Fibroblast of pulmonary artery (primary cell): ENCODE data around the gene RPS16.

Source experiments
- DNase-seq: peaks from one replicate; pipeline ENCODE4 v3.0.0-alpha.2; 2010; ENCODE audit warnings: low read depth
- H3K4me3 ChIP-seq: replicated peaks from 2 replicates; pipeline ENCODE4 v1.5.1; 2011; ENCODE audit warnings: low read depth, mild to moderate bottlenecking, control low read depth, low read length, moderate library complexity
- TF ChIP-seq, protein P1 (sequence below): IDR thresholded peaks from 2 replicates; pipeline ENCODE4 v1.5.1; 2011; ENCODE audit warnings: mild to moderate bottlenecking, control low read depth, low read length, inconsistent platforms; ENCODE audit errors: missing control alignments

Gene RPS16

DNA sequence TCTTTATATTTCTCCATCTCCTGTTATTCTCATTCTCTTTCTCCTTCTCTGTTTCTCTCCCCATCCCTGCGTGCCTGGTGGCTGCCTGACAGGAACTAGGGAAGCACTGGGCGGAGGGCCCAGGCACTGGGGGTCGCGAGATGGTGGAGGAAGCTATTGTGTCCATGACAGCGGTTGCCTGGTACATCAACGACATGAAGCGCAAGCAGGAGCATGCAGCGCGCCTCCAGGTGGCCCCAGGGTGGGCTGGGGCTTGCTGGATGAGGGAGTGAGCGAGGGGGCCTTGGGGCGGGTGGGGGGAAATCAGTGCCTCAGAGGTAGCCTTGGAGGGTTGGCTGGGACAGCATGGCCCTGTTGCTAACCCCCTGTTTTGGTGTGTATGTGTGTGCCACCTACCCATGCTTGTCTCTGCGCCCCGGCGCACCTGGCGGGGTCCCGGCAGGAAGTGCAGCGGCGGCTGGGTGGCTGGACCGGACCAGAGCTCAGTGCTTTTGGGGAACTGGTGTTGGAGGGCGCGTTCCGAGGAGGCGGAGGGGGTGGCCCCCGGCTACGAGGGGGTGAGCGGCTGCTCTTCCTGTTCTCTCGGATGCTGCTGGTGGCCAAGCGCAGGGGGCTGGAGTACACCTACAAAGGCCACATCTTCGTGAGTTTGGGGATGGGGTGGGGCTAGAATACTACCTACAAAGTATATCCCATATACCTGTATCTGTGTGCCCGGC lies 18.1 kb downstream of the RPS16 start:
- TF ChIP-seq, protein P1, sequence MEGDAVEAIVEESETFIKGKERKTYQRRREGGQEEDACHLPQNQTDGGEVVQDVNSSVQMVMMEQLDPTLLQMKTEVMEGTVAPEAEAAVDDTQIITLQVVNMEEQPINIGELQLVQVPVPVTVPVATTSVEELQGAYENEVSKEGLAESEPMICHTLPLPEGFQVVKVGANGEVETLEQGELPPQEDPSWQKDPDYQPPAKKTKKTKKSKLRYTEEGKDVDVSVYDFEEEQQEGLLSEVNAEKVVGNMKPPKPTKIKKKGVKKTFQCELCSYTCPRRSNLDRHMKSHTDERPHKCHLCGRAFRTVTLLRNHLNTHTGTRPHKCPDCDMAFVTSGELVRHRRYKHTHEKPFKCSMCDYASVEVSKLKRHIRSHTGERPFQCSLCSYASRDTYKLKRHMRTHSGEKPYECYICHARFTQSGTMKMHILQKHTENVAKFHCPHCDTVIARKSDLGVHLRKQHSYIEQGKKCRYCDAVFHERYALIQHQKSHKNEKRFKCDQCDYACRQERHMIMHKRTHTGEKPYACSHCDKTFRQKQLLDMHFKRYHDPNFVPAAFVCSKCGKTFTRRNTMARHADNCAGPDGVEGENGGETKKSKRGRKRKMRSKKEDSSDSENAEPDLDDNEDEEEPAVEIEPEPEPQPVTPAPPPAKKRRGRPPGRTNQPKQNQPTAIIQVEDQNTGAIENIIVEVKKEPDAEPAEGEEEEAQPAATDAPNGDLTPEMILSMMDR: no peak
- H3K4me3 ChIP-seq: no peak overlapping the region
- no peak for DNase-seq

DNA sequence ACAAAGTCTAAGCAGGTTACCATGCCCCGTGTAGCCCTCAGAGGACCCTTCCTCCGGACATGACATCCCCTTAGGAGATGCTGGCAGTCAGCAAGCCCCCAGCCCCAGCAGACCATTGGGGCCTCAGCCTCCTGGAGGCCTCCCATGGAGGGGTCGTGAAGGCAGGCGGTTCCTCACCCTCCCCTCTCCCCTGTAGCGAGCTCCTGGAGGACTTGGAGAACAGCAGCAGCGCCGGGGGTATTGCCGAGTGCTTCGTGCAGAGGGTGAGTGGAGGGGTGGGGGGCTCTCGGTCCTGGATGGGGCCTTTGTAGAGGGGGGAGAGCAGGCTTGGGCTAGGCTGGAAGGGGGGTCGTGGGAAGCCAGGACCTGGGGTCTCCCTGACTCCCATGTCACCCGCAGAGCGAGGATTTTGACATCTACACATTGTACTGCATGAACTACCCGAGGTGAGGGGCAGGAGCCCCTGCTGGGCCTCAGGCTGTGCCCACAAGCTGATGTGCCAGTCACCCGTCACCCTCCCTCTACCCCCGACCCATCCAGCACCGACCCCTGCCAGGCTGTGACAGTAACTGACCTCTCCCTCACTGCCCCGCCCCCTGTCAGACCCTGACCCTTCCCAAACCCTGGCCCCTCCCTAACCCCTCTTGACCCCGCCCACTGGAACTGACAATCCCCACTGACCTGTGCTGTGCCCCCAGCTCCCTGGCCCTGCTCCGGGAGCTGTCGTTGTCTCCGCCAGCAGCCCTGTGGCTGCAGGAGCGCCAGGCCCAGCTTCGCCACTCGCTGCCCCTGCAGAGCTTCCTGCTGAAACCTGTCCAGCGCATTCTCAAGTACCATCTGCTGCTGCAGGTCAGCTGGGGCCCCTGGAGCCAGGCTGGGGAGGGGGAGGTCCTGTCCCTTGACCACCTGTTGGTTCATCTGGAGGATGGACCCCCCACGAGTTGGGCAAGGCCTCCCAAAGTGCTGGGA lies 19.3 kb downstream of the RPS16 start:
- TF ChIP-seq, protein P1: no peak
- no peak overlapping the region for H3K4me3 ChIP-seq
- DNase-seq: no peak

DNA sequence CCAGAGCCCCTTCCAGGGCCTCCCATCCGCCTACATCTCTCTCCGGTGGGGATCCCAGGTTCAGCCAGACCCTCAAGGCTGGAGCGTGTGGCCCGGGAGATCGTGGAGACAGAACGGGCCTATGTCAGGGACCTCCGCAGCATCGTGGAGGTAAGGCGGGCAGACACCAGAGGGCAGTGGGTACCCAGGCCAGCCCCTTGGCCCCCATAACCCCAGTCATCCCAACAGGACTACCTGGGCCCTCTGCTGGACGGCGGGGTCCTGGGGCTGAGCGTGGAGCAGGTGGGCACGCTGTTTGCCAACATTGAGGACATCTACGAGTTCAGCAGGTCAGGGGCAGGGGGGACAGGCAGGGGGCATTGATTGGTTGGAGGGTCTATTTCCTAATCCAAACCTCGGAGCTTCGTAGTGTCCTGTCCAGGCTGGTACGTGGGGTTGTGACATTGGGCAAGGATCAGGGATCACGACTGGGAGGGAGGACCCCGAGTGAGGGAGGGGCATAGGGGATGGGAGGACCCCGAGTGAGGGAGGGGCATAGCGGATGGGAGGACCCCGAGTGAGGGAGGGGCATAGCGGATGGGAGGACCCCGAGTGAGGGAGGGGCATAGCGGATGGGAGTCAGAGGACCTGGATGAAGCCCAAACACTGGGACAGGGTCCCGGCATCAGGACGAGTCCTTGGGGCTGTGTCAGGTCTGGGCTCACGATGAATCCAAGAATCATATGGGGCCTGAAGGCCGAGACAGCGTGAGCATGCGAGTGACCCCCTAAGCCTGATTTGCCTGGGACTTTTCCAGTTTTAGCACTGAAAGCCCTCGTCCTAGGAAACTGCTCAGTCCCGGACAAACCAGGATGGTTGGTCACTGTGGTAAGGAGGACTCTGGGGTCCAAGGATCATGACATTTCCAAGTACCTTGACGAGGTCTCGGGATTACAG lies 20.4 kb downstream of the RPS16 start:
- no peak for DNase-seq
- TF ChIP-seq, protein P1: peak; percentile 6
- peak overlapping the region; percentile 97 for H3K4me3 ChIP-seq

DNA sequence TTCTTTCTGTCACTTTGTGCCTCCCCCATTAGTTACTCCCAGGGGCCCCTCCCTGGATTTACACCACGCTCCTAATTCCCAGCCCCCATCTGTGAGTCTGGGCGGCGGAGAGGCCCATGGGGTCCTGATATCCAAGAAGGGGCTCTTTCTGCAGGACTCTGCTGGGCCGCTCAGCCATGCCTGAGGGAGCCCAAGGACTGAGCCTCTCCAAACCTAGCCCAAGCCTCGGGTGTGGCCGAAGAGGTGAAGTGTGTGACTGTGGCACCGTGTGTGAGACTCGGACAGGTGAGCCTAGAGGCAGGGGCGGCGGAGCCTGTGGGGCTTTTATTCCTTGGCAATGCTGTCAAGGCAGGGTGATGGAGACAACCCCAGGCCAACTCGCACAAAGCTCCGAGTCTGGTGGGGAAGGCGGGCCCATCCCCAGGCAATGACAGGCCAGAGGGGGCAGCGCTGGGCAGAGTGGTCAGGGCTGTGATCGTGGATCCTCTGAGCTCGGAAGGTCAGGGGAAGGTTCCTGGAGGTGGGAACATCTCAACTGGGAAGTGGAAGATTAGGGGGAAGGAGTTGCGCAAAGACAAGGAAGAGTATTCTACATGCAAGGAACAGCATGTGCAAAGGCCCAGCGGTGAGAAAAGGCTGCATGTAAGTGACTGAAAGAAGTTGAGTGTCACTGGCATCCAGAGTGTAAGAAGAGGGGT lies 21.7 kb downstream of the RPS16 start:
- DNase-seq: no peak
- H3K4me3 ChIP-seq: peak overlapping the region; percentile 97
- TF ChIP-seq, protein P1: no peak

DNA sequence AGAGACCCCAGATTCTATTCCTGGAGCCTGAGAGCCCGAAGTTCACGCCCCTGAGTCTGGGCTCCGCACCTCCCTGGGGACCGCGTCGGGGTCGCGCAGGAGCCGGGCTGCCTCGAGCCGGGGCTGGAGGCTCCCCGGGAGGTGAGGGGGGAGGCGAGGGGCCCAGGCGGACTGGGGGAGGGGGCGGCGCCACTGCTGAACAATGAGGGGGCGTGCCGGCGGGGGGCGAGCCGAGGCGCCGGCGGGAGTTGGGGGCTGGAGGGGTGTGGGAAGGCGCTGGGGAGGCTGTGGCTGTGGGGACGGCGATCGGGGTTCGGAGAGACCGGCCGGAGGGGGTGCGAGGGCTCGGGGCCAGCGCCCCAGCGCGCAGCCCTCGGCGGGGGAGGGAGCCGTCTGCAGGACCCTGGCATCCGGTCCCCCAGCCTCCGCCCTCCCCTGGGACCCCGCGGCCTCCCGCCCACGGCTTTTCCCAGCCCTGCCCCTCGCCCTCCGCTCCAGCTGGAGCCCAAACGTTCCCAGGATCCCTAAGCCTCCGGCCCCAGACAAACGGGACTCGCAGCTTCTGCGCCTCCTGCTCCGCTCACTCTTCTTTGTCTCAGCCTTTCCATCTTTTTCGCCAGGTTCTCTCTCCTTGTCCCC lies 22.4 kb downstream of the RPS16 start:
- TF ChIP-seq, protein P1: no peak
- DNase-seq: peak; percentile 72
- H3K4me3 ChIP-seq: peak overlapping the region; percentile 97

DNA sequence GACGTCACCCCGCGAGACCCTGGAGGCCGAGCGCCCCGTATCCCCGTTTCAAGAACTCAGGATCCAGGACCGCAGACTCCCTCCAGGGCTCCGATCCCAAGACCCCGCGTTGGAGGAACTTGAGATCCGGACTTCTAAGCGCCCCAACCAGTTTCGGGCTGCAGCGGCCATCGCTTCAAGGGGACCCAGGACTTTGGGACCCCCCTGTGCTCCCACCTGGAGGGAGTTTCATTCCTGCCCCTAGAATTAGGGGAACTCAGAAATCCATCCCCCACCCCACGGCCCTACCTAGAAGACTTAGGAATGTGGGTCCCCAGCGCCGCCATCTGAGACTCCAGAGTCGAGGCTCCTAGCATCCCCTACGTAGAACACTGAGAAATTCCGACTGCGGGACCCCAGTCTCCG lies 22.9 kb downstream of the RPS16 start:
- peak overlapping the region; percentile 97 for H3K4me3 ChIP-seq
- TF ChIP-seq, protein P1: no peak
- DNase-seq: no peak
